ENCODE data around the gene ATF4.

The ATF4 gene

DNA sequence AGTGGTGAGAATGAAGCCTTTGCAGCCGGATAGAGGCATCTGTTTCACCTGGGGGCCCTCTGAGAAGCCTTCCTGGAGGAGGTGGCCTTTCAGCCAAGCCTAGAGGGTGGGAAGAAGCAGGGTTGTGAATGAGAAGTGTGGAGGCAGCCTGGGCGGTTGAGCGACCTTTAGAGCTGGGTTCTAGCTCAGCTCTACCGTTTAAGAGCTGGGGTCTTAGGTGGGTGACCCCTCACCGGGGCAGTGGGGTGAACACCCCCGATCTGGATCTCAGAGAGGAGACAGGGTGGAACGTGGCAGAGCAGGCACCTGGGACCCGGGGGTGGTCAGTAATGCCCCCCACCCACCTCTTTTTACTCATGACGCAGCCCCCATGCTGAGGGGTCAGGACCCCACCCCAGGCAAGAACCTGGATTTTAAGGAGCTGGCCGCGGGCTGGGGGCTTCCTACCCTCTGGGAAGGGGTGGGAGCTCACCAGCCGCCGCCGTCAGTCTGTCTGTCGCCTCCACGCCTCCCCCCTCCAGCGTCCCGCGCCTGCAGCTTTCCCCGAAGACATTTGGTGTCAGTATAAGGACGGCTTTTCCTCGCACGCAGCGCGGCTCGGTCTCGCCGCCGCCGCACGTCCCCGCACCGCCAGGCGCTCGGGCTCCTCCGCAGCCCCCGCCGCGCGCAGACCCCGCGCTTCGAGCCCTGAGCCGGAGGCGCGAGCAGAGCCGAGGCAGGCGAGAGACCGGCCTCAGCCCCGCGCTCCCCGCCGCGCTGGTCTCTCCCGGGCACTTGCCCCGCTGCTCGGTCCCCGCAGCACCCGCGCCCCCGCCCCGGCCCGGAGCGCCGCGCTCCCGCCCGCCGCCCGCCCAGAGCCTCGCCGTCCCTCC is 36.8 kb downstream of the ATF4 start:
- DNase-seq (ENCODE audit: low read depth in 1 of 2, low spot score in 1 of 2) = no peak

DNA sequence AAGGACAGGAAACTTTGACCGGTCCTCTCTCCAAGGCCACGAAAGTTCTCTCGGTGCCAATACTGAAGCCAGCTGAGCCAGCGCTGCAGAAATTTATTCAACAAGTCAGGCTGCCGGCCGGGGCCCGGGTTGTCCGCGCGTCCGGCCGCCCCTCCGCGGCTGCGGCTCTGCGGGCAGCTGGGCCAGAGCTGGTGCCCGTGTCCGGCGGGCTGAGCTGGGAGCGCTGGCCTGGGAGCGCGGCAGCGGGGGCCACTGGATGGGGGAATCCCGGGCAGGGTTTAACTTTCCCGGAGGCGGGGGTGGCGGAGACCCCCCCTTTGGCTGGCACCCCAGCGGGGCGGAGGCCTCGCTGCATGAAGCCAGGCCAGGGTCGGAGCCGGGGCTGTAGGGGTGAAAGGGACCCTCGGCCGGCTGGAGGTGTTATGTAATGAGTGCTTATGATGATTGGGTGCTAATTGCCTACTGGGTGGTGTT is 37.9 kb downstream of the ATF4 start:
- no peak for DNase-seq (ENCODE audit: low read depth in 1 of 2, low spot score in 1 of 2)

DNA sequence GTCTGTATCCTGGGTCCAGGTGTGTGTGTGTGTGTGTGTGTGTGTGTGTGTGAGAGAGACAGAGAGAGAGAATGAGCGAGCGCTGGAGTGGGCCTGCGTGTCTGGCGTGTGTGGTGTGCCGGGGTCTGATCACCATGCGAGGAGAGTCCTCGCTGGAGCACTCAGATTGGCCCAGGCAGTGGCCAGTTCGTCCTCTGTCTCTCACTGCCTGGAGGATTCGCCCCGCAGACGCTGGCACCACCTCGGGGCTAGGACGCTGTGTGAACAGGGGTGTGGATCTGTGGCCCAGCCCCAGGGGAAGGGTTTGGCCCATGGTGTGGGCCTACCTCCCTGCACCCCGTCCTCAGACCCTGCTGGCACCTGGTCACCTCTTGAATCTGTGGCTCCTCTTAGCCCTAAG is 38.6 kb downstream of the ATF4 start:
- DNase-seq (ENCODE audit: low read depth in 1 of 2, low spot score in 1 of 2) = no peak

DNA sequence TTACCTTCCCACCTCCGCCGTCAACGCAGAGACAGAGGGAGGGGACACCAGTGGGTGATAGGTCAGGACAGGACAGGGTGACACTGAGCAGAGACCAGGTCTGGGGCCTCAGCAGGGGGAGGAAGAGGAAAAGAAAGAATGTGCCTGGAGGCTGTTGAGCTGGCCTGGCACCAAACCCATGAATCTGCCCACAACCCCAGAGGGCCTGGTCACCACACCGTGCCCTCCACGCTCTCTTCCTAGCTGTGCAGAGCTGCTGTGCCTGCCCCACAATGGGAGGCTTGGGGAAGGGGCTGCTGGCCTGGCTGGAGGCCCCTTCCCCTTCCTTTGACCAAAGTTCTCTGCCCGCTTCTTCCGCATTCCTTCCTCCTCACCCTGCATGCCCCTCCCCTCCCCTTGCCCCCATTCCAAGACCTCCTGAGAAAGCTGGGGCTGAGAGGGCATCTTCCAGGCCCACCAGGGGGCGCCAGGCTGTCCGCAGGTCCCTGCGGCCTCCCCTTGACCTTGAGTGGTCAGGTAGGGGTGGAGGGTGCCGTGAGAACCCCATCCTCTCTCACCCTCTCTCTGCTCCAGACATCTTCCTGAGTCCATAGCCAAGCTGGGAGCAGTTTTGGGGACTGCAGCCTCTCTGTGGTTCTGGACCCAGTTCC is 39.2 kb downstream of the ATF4 start:
- no peak for DNase-seq (ENCODE audit: low read depth in 1 of 2, low spot score in 1 of 2)

DNA sequence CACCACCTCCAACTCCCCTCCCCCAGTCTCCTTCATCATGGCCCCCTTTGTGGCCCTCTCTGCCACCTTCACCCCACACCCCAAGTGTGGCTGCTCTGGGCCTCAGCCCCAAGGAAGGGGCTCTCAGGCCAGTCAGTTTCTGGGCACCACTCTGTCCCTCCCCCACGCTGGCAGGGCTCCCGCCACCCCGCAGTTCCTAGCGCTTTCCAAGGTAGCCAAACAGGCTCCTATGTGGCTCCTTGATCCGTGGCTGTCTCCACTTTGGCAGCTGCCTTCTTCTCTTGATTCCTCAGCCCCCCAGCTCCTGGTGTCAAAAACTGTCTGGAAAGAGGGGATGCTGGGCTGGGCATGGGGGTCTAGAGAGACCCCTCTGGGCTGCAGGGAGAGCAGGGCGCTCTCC is 39.8 kb downstream of the ATF4 start:
- no peak for DNase-seq (ENCODE audit: low read depth in 1 of 2, low spot score in 1 of 2)

DNA sequence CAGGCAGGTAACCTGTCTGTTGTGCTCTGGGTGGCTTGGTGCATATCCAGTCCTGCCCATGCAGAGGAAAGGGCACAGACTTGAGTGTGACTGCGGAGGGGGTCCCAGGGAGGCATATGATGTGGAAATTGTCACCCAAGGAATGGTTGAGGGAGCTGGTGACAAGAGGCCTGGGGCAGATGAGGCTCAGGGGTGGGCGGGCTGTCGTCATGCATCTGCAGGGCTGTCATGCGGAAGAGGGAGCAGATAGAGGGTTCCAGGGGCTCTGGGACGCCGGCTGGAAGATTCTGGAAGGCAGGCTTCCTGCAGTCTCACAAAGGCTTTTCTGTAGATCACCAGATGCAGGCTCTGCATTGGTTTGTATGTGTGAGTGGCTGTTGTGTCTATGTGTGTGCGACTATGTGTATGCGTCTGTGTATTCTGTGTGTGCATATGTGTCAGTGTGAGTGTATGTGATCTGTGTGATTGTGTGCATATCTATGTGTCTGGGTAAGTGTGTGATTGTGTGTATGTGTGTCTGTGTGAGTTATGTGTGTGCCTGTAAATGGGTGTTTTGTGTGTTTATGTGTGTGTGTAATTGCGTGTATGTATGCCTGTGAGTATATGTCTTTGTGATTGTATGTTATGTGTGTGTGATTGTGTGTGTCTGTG is 42.6 kb downstream of the ATF4 start:
- DNase-seq (ENCODE audit: low read depth in 1 of 2, low spot score in 1 of 2) = no peak

DNA sequence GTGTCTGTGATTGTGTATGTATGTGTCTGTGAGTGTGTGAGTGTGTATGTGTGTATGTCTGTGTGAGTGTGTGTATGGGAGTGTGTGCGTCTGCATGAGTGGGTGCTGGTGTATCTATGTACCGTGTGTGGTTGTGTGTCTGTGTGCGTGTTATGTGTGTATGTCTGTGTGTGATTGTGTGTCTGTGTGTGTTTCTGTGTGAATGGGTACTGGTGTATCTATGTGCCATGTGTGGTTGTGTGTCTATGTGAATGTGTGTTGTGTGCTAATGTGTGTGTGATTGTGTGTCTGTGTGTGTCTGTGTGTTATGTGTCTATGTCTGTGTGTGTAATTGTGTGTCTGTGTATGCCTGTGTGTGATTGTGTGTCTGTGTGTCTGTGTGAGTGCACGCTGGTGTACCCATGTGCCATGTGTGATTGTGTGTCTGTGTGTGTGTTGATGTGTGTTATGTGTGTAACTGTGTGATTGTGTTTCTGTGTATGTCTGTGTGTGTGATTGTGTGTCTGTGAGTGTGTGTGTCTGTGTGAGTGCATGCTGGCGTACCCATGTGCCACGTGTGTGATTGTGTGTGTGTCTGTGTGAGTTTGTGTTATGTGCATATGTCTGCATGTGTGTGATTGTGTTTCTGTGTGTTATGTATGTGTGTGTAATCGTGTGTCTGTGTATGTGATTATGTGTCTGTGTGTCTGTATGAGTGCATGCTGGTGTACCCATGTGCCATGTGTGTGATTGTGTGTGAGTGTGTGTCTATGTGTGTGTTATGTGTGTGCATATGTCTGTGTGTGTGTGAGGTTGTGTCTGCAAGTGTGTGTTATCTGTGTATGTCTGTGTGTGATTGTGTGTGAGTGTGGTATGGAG is 43.4 kb downstream of the ATF4 start:
- no peak for DNase-seq (ENCODE audit: low read depth in 1 of 2, low spot score in 1 of 2)

DNA sequence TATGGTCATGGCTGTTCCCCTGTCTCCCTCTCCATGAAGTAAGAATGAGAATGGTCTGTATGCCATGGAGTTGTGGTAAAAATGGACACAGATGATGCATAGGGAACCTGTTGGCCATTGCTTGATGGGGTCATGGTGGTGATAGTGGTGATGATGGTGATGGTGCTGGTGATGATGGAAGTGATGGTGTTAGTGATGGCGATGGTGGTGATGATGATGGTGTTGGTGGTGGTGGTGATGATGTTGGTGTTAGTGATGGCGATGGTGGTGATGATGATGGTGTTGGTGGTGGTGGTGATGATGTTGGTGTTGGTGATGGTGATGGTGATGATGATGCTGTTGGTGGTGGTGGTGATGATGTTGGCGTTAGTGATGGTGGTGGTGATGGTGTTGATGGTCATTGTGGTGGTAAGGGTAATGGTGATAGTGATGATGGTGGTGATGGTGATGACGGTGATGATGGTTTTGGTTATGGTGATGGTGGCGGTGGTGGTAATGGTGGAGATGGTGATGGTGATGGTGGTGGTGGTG is 45.1 kb downstream of the ATF4 start:
- no peak for DNase-seq (ENCODE audit: low read depth in 1 of 2, low spot score in 1 of 2)

DNA sequence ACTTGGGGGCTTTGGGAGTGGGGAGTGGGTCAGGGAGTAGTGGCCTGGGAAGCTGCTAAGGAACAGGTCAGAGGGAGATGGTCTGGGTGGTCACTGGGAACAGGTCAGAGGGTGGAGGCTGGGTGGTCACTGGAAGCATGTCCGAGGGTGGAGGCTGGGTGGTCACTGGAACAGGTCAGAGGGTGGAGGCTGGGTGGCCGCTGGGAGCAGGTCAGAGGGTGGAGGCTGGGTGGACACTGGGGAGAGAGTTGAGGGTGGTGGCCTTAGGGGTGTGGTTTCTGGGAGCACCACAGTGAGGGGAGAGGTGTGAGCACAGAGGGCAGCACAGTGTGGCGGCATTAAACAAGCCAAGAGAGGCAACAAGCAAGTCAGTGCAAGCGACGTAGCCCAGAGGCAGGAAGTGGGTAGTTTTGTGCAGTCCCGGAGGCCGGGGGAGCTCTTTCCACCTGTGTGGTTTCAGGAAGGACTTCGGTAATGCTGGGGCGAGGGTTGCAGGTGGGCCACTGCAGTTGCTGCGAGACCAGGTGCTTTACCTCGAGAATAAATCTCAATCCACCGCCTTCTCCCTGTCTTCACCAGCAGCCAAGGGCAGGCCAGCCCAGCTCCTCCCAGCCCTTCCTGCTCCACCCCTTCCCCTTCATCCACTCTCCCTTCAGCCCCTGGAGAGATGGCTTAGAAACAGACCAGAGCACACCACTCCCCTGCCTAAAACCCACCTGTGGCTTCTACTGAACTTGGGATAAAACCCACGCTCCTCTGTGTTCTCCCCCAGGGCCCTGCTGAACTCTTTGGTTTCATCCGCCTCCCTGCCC is 47.0 kb downstream of the ATF4 start:
- DNase-seq (ENCODE audit: low read depth in 1 of 2, low spot score in 1 of 2) = peak in 1 of 2 donors; percentile 15

DNA sequence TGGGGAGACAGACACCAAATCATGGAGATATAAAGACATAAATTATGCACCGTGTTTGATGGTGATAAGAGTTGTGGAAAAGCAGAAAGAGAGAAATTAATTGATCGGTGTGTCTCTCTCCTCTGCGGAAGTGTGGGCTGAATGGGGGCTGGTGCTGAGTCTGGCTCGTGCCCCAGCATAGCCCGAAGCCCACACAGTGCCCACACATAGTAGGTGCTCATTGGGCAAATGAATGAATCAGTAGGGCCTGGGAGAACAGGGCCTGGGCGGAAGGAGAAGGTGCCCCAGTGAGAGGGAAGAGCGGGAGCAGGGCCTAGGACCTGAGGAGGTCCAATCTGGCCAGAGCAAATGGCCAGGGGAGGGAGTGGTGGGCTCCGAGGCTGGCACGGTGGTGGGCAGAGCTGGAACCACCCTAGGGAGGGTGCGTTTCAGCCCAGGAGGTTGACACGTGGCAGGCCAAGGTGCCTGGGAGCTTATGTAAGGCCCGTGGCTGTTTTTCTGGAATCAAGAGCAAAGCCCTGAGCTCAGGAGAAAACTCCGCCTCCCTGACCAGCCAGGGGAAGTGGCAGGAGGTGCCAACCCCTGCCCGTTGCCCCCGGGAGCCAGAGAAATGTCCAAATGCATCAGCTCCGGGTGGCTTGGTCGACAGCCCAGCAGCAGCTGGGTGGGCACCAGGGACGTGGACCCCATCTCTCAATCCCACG is 48.1 kb downstream of the ATF4 start:
- DNase-seq (ENCODE audit: low read depth in 1 of 2, low spot score in 1 of 2) = no peak

DNA sequence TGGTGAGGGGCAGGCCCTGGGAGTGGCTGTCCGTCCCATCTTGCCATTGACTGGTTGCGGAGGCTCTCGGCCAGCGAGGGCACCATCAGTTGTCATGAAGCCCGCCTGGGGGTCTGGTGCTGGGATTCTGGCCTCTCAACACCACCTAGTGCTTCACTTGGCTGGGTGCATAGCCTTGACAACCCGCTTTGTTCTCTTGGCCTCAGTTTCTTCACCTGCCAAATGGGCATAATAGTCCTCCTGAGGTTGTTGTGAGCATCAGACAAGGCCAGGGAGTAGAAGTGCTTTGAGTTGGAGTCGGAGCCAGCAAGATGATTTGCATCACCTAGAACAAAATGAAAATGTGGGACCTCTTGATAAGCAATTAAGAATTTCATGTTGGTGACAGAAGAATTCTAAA is 48.7 kb downstream of the ATF4 start:
- DNase-seq (ENCODE audit: low read depth in 1 of 2, low spot score in 1 of 2) = no peak

DNA sequence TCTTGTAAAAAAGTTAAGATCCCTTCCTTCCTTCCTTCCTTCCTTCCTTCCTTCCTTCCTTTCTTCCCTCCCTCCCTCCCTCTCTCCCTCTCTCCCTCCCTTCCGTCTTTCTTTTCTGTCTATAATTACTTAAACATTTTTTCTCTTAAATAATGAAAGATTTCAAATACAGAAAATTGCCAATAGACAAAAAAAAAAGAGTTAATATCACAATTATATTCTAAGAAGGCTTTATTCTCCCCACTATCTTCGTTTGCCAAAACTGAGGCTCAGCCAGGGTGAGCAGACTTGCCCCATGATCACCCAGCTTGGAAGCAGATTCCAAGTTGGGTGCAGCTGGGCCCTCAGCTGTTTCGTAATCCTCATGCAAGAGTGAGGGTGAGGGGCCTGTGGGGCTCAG is 49.9 kb downstream of the ATF4 start:
- no peak for DNase-seq (ENCODE audit: low read depth in 1 of 2, low spot score in 1 of 2)

DNA sequence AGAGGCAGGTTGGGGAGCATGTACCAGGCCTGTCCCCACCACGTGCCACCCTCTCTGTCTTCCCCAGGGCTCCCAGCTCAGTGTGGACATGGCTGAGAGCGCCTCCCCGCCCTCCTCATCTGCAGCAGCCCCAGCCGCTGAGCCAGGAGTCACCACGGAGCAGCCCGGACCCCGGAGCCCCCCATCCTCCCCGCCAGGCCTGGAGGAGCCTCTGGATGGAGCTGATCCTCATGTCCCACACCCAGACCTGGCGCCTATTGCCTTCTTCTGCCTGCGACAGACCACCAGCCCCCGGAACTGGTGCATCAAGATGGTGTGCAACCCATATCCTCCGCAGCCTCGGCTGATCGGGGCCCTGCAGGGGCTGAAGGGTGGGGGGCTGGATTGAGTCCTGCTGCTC is 50.3 kb downstream of the ATF4 start, which contains the start of gene CACNA1I:
Gene CACNA1I (plus strand): TSS at position 89 of the 400 bp plus-strand sequence. CDS start 0 bp downstream, at position 89.
- DNase-seq (ENCODE audit: low read depth in 1 of 2, low spot score in 1 of 2) = no peak

DNA sequence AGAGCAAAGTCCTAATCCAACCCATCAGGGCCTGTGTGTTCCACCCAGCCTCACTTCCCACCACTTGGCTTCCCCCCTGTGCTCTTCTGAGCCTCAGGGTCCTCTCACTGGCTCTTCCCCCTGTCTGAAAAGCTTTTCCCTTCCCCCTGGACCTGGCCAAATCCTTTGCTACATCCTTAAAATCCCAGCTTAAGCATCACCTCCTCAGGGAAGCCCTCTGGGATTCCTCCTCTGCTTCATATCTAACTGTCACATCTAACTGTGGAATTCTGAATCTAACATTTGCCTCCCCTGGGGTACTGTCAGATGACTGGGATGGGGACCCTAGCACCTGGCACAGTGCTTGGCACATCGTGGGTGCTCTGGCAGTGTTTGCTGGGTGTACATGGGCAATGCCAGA is 51.2 kb downstream of the ATF4 start:
- DNase-seq (ENCODE audit: low read depth in 1 of 2, low spot score in 1 of 2) = no peak

Measured in activated T-helper 1 cell treated with anti-CD3 and anti-CD28 coated beads, Interleukin-2, amount 50 U/mL, for 16 hours (primary cell).